NOMO-1 (cell line): Measurements from ENCODE around the gene B4GALNT1.
A peak's percentile ranks its signal among the peaks of the same experiment; 100 is the strongest.

Source experiments
- DNase-seq, 2 experiments: peaks; one replicate each; lab custom pipeline; 2025; ENCODE audit not compliant: unreplicated experiment in 2 of 2; lab: John Stamatoyannopoulos, UW

B4GALNT1 gene

GRCh38 chr12:57609781-57610553, 23.0 kb downstream of the B4GALNT1 start:
- no peak for DNase-seq

DNA sequence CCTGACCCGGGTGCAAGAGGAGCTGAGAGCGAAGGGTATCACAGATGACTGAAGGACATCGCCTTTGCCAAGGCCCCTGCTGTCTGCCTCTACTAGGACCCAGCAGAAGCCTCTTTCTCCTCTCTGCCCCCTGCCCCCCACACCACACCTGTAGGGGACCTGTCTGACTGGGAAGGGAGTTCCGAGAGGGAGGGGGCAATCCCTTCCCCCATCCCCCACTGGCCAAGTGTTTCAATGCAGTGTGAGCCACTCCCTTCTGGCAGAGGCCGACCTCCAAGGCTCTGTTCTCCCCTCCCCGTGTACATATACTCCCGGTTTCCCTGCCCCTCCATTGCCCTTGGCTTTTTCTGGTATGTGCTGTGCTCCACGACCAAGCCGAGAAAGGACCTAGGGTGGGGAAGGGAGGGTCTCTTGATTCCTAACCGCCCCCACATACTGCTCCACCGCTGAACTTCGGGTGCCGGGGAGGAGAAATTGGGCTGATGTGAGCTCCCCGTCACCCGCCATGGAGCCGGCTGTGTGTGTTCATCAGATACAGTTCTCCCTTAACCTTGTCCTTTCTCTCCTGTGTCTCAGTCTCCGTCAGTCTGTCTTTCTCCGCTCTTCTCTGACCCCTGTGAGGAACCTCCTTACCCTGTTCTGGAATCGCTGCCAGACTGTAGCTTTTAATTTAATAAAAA, 23.8 kb downstream of the B4GALNT1 start:
- DNase-seq = no peak

DNA sequence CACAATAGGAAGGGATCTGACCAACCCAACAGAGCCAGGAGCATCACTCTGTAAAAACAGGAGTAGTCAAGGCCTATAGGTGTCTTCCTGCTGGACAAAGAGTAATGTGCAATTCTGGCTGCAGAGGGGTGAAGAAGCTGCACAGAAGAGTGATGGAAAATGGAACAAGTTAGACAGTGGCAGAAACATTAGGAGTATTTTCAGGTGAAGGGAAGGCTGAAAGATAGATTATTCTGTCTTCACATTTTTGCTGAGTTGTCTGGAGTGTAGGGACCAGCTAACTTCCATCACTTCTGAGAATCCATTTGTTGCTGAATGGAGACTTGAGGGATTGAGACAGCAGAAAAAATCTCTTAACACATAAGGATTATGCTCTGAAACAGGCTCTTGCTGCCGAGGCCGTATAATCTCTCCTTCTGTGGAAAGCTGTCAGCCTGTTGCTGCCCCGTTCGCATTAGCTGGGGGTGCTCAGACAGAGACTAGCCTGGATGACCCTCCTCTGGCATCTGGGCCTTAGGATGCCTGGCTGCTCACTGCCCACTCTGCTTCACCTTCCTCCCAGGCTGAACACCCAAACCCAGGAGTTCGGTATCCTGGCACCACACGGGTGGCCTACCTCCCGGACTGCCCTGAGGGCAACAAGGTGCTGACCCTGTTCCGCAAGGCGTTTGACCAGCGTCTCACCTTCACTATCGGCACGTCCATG, 24.9 kb downstream of the B4GALNT1 start:
- DNase-seq = no peak

GRCh38 chr12:57606821-57607220, 26.2 kb downstream of the B4GALNT1 start:
- no peak for DNase-seq

DNA sequence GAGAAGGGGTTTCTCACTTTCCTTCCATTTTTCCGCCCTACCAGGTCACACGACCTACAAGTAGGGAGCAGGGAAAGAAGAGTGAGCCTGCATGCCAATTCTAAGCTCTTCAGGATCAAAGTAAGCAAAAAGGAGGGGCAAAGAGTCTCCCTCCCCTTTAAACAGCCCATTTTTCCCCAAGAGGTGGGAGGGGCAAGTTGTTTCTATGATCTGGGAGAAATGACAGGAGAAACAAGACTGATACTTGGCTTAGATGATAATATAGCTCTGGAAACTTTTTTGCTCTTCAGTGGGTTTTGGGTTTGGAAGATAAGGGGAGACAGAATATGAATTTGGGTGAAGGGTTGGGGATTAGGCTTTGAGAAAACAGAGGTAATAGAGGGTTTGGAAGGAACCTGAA, 26.6 kb downstream of the B4GALNT1 start:
- no peak for DNase-seq

DNA sequence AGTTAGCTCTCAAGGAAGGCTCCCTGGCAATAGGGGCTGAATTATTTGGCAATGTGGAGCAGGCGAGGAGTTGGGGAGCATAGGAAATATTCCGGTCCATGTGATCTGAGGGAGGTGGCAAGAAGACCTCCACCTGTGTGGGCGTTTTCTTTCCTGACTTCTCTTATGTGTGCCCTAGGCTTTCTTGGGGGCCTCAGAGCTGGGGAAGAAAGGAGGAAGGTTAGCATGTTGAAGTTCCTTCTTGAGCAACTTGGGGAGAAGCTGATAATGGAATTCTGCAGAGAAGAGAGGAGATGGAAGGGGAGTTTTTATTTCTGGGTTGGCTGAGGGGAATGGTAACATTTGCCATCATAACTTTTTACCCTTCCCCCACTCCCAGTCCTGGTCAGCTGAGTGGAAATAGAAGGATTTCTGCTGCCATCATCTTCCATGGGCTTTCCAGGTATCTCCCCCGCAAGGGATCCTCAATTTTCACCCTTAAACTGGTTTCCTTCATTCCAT, 27.1 kb downstream of the B4GALNT1 start:
- DNase-seq = no peak

- DNase-seq = no peak
These were observed 27.8 kb downstream of the B4GALNT1 start for GRCh38 chr12:57604992-57605810.

- no peak for DNase-seq
These were observed 28.5 kb downstream of the B4GALNT1 start, which contains the start of gene DTX3 for GRCh38 chr12:57604454-57604991. DTX3 (plus strand) TSS chr12:57604824; CDS start chr12:57606518, 1,694 bp downstream.

- no peak for DNase-seq
These were observed 29.1 kb downstream of the B4GALNT1 start for GRCh38 chr12:57603815-57604453.

GRCh38 chr12:57603324-57603723, 29.7 kb downstream of the B4GALNT1 start:
- DNase-seq = no peak

- no peak for DNase-seq
These were observed 30.5 kb downstream of the B4GALNT1 start for GRCh38 chr12:57602544-57602943.

GRCh38 chr12:57600395-57600794, 32.6 kb downstream of the B4GALNT1 start:
- DNase-seq = no peak

- no peak for DNase-seq
These were observed 39.8 kb downstream of the B4GALNT1 start for GRCh38 chr12:57593187-57593586.

DNA sequence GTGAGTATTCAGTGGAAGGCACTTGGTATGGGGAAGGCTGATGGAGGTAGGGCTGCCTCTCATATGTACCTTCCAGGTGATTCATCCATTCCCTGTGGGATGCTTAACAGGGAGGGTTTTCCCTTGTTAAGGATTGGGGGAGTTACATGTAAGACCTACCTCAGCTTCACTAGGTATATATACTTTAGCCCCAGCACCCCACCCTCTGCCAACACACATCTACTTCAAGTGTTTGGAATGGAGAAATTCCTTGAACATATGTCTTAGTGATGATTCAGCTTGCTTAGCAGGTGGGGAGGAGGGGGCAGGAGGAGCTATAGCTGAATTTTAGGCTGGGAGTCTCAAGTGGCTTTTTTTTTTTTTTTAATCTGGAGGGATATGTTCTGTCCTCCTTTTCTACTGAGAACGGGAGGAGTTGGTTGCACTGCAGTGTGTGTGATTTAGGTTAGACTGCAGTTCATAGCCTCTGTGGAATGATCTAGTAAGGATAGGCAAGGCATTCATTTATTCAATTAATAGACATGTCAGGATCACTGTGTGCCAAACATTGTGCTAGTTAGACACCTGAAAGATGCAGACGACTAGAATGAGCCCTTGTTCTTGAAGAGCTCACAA, 40.3 kb downstream of the B4GALNT1 start:
- no peak for DNase-seq

GRCh38 chr12:57591782-57592325, 41.1 kb downstream of the B4GALNT1 start:
- DNase-seq = no peak

GRCh38 chr12:57590864-57591781, 41.9 kb downstream of the B4GALNT1 start, which contains the start of gene PIP4K2C:
PIP4K2C (plus strand) TSS chr12:57591192; CDS start chr12:57591290, 98 bp downstream.
- DNase-seq = peak; percentile 62 to 79

DNA sequence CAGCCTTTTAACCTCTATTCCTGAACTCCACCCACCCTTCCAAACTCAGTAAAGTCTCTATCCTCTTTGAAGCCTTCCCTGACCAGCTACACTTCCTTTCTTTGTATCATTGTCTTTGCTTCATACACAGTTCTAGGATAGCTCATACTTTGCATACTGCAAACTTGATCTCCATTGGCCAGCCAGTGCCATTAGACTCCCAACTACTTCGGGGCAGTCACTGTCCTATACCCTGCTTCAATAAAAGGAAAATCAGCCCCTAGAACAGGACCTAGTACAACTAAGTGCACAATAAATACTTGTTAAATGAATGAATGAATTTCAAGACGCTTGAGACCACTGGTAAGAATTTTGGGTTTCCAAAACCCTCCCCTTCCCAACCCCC, 42.5 kb downstream of the B4GALNT1 start:
- no peak for DNase-seq
